NCI-H774 (cell line): ENCODE data around the gene CACNA2D3.

Experiments used
- DNase-seq: peaks from one replicate; lab custom pipeline; 2025; lab: John Stamatoyannopoulos, UW

The CACNA2D3 gene

DNA sequence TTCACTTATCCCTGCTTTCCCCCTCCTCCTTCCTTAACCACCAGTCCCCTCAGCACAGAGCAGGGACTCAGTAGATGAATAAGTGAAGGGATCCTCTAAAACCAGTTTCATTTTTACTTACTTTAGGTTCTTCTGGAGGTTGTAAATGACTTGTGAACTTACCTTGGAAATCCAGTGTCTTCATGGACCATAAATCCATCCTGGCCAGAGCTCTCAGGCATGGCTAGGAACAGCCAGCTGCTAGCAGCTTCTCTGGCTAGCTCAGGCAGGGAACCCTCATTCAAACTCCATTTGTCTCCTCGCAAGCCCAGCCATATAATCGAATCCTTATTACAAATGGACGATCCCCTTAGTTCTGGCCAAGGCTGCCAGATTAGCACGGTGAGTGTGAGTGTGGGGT, 727.0 kb downstream of the CACNA2D3 start:
- DNase-seq = no peak

DNA sequence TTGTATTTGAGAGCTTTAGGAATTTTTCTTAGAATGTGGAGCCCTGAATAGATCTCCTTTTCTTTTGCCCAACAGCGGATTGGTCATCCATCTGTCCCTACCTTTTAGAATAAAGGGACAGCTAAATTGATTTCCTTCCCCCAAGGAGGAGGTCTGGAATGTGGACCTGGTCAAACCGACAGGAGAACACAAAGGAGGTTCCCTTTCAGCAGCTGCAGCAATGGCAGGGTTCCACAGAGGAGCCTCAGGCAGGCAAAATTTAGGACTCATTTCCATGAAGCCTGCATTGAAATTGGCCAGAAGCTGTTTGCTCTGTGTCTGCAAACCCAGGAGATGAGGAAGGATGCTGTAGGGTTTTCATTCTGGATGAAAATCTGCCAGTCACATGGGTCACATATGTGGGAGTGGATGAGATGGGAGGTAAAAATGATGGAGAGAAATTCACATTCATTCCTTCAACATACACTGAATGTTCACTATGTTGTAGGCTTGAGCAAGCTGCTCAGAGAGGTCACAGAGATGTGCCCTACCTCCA, 728.2 kb downstream of the CACNA2D3 start:
- no peak for DNase-seq

DNA sequence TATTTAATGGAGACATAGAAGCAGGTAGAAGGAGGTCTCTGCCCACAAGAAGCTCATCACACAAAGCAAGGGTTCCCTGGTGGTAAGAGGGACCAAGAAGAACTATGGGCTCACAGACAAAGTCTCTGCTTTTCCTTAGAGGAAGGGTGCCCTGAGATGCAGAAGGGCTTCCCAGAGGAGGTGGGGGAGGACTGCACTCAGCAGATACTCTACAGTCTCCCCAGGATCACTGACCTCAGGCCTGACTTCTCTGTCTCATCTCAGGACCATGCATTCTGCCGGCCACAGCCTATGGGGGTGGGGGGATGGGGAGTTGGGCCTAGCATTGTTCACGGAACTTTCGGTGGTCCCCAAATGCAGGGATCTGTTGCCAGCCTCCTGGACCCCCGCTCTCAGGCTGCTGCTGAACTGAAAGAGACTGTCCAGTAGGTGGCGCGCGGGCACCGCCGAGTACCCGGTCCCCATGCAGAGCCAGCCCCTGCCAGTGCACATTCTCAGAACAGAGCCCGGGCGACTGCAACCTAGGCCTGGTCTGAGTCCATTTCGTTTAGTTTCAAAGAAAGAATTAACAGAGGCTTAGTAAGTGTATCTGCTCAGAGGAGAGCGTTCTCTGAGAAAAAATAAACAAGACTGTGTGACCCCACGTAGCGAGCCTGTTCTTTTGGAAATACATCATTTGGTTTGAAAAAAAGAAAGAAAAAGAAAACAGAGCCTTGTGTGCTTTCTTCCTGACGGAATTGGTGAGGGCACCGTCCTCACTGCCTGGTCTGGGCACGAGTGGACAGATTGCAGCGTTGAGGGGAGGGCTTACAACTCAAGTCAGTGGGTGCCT, 731.4 kb downstream of the CACNA2D3 start:
- DNase-seq = peak; percentile 34

DNA sequence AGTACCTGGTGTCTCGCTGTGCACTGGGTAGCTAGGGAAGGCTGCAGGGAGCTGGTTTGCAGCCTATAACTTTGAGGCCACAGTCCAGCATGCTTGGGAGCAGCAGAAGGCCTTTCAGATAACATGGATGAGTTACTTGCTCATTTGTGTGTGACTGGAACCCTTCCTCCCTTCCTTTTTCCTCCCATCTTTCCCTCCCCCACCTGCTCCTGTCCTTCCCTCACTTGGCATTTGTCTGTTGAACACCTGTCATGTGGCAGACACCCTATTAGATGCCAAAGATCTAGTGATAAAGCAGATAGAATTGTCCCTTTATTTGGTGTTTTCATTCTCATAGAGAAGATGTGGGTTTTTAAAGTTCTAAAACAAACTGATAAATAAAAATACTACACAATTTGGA, 733.9 kb downstream of the CACNA2D3 start:
- no peak for DNase-seq

DNA sequence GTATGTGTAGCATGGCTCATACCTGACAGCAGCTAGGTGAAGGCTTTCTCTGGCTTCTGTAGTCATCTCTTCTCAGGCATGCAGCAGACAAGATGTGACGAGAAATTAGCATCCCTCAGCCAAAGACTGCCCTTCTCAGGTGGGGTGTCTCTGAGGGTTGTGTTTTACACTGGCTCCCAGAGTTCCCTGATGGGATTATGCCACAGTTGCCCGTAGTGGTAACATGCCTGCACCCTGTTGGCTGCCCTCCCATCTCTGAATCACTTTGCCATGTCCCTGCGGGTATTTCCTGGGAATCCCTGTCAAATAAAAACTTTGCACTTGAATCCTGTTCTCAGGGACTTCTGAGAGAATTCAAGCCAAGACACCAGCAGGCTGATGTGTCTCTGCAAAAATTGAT, 735.0 kb downstream of the CACNA2D3 start:
- DNase-seq = no peak

DNA sequence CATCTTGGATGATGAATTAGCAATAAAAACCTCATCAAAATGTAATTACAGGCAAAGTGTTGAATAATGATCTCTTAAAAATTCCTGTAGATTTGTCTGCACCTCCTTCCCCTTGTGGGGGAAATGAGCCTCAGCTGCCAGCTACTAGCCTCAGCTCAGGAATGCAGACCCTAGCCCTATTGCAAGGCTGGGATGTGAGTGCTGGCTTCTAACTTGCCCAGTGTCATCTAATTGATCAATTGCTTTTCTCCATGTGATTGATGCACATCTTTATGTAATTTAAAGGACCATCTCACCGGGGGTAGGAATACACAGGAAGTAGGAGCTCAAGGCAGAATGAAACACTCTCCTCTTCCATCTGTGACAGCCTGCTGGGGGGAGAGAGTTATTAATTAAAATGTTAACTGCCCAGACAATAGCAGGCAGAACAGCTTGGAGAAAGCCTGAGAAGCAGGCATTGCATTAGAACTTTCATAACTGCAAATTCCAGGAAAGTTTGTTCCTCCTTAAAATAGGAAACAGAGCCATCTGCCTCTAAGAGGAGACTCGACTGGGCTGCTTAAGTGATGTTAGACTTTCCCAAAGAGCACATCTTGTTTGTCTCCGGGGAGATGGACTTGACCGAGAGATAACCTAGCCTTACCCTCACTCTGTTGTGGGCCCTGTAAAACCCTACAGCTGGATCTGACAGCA, 735.9 kb downstream of the CACNA2D3 start:
- DNase-seq = no peak

DNA sequence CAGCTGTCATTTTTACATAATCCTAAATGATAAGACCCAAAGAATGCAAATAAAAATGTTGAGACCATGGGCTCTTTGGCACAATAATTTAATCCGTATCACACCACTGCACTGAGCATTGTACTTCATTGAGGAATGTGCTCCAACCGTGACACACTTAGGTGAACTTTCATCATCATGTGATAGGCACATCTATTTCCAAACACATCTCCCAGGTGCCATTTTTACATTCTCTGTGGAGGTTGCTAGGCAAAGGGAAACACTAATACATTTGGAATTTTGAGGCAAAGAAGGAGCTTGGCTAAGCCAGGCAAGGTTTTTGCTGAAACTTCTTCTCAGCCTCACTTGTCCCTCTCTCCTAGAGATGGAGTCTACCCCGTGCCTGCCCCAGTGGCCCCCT, 736.8 kb downstream of the CACNA2D3 start:
- no peak for DNase-seq

DNA sequence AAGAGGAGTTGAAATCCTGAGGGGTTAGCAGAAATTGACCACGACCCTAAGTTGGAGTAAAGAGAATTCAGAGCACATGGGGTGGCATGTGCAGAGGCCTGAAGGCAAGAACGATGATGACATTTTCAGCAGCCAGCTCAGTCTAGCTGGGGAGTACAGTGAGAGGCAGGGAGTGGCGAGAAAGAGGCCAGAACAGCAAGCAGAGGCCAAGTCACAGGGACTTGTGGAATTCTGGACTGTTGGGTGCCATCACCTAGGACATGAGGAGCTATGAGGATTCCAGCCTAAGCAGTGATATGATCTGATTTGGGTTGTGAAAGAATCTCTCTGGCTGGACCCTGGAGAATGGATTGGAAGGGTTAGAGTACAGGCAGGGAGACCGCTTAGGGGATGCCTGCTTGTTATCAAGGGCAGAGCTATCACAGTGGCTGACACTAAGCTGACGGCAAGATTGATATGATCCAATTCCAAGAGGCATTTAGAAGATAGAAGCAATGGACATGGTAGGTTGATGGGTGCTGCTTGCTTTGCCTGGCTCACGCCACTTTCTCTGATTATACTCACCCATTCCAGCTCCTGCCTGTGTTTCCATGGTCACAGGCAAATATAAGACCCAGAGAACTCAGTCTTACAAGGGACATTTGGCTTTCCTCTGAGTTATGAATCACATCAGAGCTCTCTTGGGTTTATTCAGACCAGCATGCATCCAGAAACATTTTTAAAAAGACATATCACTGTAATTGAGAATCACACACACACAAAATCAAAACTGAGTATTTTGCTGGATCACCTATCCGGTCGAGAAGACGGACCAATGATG, 739.1 kb downstream of the CACNA2D3 start:
- DNase-seq = no peak

DNA sequence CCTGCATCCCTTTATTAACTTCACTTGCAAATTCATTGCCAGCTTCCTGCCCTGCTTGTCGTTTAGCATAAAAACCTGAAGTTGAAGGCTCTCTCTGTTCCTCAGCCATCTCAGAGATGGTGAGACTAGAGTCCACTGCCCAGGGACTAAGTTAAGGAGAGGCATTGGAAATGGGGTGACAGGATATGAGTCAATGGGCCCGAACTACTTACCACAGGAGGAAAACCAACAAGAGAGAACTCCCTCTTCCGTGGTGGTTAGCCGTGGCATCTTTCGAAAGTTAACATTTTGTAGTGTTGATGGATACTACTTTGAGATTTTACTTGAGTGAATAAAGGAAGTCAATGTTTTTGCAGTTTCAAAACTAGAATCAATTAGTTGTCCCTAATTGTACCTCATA, 740.2 kb downstream of the CACNA2D3 start:
- no peak for DNase-seq

DNA sequence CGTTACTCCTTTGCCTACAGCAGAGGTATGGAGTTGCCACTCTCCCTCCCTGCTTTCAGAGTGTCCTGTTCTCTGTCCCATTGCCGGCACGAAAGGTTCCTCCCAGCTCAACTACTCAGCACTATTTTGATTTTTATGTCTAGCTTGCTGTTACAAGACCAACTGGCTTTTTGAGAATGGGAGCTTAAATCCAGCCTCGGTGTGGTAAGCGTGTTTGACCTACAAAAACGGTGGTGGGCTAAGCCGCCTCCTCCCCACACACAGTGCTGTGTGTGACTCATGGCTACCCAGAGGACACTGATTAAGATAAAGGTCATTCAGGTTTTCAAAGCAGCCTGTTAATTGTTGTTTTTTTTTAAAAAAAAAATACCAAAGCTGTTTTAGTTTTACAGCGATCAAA, 741.0 kb downstream of the CACNA2D3 start:
- DNase-seq = no peak

DNA sequence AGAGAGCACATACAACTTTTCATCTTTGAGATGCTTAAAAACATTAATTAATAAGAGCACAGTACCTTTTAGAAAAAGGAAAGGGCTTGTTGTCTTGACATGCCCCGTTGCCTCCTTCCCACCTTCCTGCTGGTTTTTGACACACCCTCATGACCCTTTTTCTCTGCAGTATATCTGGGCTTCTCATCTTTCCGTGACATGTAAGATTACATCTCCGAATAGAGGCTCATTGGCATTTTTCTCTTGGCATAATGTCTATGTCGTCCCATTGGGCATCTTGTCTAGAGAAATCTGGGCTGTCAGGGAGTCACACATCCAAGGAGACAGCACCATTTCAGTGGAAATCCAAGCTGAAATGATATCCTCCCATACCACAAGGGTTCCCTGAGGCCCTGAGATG, 741.4 kb downstream of the CACNA2D3 start:
- DNase-seq = no peak

DNA sequence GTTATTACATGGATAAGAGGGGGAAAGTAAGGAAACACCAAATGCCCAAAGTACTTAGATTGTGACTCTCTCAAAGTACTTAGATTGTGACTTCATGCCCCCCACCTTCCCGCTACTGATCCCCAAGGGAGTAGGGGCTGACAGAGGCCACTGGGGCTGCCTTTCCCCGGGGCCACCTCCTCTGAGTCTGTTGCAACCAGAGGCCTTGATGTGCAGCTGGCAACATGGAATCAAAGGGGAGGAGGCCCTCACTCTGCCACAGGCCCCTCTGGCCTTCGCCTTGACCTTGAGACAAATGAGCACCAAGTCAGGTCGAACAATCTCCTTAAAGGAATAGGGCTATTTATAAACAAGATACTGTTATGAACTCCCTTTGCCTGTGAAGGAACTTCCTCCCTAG, 743.0 kb downstream of the CACNA2D3 start:
- no peak for DNase-seq

DNA sequence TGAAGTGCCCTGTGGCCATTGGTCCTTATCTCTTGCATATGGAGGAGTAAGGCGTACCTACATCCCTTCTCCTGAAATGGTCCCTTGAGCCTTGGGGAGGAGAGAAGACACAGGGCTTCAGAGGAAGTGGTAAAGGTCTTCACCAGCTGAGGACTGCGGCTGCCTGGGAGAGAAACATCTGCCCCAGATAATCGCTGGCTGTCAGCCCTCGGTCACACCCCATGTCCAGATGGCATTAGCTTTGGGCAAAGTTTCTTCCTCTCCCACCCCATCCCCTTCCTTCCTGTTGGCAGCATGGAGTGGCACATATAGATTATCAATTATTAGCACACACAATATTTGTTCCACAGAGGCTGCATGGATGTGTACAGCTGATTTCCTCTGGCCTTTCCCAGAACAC, 743.9 kb downstream of the CACNA2D3 start:
- no peak for DNase-seq

DNA sequence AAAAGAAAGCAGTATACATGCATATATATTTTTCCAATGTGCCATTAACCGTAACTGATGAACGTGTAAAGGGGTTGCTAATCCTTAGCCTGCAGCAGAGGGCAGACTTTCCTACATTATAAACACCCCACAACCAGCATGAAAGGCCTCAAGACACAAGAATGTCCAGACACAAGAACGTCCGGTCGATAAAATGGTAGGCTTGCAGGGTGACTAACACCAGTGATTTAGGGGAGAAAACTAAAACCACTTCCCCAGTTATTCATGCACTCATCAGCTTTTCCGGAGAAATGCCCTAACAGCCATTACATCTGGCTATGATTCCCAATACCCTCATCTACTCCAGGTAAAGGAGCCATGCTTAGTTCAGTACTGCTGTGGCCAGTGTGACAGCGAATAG, 748.1 kb downstream of the CACNA2D3 start:
- DNase-seq = no peak

DNA sequence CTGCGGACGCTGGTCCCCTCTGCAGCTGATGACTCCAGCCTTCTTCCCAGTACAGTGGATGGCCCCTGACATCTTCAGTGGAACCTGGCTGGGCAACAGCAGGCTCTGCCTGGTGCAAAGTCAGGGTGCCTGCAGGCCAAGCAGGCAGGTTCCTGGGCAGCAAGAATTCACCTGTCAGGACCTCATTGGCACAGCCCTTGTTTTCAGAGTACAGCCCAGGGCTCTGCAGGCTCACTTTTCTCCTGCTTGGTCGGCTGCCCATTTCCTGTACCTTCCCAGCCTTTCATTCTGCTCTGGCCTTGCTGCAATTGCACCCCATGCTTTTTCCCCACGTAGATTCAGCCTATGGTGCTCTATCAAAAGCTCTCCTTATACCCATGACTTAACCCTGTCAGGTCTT, 749.5 kb downstream of the CACNA2D3 start:
- no peak for DNase-seq

DNA sequence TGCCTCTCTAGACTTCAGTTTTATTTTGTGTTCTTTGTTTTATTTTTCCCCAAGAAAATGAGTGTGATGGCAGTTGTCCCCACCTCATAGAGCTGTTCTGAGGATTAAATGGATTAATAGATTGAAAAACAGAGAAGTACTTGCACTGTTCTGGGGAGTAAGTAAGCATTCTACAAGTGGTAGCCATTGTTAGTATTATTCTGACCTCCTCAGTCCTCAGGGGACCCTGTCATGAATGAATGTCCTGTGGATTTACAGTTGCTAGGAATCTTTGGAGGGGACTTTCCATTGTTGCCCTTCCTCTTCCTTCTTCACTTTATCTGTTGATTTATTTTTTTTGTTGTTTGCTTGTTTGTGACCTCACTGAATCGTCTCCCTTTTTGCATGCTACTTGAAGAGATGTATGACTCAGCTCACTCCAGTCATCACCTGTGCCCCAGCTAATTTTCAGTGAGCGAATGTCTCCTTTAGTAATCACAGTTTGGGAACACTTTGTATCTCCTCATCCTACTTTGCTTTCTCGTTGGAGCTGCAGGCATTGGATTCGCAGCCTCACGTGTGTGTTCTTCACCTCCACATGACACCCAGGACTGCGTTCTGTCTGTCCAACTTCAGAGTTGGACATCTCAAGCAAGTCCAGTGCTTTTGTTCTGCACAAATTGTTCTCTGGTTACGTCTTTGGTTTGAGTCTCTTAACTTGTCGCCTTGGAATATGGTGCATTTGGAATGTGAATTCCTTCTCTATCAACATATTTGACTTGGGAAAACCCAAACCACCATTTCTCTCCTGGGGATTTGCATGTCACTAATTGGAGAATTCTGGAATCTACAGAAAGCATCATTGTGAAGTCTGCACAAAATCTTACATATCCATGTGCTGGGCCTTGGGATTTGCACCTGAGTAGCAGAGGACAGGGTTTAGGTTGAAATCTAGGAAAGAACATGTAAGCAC, 751.0 kb downstream of the CACNA2D3 start:
- no peak for DNase-seq

DNA sequence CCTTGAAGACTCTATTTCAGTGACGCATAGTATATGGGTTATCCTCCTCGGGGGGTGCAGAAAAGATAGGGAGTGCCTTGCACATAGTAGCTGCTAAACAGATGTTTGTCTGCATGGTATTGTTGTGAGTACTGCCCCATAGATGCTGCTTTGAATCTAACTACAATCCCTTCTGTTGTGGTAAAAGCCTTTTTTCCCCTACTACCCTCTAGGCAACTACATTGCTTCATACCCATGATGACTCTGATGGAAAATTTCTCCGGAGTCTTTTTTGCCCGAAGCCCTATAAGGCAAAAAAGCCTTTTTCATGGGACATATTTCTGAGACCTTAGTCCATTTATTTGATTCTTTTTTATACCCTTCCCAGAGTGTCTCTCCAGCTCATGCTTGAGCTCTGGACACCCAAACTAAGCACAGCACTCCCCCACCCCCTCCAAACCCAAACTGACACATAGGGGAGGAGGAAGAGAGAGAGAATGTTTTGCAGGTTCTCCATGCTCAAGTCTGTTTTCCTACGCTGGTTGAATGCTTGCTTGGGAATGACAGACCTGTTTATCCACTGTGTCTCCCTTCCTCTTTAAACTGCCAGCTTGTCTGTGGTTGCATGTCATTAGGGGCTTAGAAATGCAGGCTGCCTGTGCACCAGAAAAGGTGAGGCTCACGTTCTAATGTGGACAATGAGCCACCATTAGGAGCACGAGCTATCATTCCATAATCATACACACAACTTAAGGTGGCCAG, 752.6 kb downstream of the CACNA2D3 start:
- DNase-seq = no peak

DNA sequence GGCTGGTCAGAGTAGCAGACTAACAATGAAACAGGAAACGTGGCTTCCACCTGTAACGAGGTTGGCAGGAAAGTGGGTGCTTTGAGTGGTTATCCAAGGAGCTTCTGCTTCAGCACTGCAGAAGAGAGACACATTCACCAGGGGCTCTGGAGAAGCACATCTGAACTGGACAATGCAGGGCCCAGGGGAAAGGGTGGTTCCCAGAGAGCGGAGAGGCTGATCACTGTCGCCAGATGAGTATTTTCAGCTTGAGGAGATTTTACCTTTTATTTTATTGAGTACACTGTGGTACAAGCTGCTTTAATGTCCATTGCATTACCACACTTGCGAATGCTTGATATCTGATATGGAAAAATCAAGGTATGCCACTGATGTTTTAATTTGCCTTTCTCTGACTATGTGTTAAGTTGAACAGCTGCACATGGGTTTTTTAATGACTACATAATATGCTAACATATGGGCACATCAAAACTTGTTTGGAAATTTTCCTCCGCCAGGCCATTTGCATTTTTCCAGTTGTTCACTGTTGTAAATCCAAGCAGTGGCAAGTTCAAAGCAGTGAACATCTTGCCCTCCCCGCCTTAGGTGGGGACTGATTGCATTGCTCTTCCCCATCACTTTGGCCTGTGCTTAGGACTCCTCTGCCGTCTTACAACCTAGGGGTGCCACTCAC, 753.4 kb downstream of the CACNA2D3 start:
- no peak for DNase-seq

DNA sequence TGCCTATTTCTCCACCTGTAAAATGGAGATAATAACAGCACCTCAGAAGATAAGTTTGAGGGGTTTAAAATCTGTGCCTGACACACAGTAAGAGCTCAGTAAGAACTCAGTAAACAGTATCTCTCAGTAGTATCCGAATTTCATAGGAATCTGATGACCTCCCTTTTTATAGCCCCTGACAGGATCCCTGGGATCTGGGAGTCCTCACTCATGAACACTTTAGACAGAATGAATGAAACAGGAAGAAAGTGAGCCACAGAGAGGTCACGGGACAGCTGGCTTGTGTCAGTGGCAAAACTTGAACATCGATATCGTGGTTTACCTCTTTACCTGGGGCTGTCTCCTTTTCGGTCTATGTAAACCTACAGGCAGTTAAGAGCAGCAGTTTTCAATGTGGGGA, 754.3 kb downstream of the CACNA2D3 start:
- DNase-seq = no peak

DNA sequence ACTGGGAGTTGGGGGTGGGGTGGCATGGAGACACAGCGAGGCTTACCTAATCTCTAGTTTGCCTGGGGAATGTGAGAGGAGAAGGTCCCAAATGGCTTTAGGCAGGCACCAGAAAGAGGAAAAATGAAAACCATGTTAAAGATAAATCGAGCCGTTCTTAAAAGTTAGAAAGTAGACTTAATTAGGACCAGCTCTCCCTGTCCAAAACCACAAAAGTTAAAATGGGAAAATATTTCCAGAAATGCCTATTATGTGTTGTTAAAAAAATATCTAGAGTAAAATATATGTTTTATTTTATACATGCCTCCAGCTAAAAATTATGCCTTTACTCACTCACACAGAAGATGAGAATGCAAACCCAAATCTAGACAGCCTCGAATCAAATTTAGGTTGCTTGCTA, 755.4 kb downstream of the CACNA2D3 start:
- no peak for DNase-seq
